CMK (cell line): ENCODE measurements around the gene TMEM132D.

ENCODE experiments used
- DNase-seq: peaks from one replicate; pipeline ENCODE4 v3.0.0-alpha.2; 2010; ENCODE audit warnings: low read depth

The TMEM132D gene

GRCh38 chr12:129184127-129184928 is 719.5 kb downstream of the TMEM132D start:
- DNase-seq, result no peak

GRCh38 chr12:129179941-129180553 is 723.8 kb downstream of the TMEM132D start:
- DNase-seq, result no peak

DNA sequence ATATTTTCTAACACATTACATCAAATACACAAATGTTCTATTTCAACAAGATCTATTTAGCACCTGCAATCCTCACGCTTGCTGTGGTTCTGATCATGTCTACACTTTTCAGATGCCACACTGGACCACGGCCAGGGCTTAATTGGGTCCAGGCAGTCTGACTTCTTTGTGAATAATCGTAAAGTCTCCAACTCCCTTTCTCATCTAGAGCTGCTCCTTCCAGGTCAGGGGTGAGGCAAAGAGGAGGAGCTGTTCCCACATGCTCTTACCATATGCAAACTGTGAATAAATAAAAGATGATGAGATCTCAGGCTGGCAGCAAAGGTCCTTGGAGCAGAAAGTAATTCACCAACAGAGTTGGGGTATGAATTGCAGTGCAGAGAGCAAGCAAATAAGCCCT is 733.9 kb downstream of the TMEM132D start:
- DNase-seq, result no peak

GRCh38 chr12:129163861-129164260 is 740.0 kb downstream of the TMEM132D start:
- DNase-seq, result no peak

DNA sequence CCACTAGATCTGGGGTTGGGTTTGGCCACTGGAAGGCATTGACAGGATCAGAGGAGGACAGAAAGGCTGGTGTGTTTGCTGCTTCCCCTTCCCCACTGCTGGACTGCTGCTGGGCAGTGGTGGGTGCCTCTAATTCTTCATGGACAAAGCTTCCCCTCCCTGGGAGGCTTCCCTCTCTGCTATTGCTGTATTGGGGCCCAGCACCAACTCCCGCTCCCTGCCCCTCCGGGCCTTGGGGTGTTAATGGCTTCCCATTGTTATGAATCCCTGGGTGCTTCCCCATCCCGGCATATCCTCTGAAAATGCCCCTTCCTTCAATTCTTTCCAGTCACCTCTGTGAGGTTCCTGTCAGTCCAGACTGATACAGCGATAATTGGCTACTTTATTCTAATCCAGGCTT is 740.4 kb downstream of the TMEM132D start:
- no peak for DNase-seq

- no peak for DNase-seq
Measured at GRCh38 chr12:129162805-129163204, 741.0 kb downstream of the TMEM132D start.

- DNase-seq, result no peak
Measured at GRCh38 chr12:129161511-129161910, 742.3 kb downstream of the TMEM132D start.

GRCh38 chr12:129160282-129160681 is 743.5 kb downstream of the TMEM132D start:
- no peak for DNase-seq

DNA sequence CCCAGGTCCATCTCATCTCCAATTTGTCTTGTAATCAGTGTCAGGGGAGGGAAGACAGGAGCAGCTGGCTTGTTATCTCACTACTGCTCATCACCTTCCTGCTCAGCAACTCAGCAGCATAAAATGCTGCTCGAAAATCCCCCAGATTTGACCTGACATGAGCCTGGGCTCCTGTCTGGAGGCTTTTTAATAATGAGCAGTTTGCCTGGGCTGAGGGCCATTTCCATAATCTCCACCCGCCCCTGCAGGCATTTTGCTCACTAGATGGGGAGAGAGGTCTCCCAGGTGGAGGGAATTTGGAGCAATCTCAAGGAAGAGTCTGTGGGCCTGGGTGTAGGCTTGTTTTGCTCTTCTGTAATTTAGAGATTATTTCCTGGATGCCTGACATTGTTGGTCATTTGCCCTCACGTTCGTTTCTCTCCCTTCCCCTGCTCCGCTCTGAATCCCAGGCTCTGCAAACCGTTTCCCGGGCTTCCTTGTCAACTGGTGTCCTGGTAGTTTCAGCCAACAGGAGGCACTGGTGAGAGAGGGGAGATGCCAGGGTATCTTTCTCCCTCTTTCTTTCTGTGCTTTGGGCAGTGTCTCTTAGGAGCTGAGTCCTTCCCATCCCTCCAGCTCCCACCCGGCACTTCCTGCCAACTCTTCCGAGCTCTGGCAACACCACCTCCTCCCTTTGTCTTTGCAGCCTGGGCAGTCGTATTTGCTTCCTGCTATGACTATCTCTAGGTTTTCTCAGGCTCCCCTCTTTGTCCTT is 751.3 kb downstream of the TMEM132D start:
- DNase-seq, result no peak

DNA sequence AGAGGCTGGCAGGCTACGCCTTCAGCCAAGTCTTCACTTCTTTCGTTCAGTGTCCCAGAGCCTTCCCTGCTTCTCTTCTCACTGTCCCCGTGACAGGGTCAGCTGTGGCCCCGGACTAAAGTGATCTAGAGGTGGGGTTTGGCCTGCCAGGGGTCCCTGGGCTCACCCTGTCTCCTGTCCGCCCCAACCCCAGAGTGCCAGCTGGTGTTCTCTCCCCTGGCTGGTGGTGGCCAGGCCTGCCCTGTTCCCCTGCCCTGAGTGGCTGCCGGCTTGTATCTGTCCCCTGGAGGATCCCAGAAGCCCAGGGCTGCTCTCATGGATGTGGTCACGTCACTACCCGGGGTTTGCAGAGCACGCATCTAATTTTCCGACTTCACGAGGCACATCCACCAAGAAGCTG is 753.1 kb downstream of the TMEM132D start:
- no peak for DNase-seq

GRCh38 chr12:129145381-129145780 is 758.4 kb downstream of the TMEM132D start:
- no peak for DNase-seq

GRCh38 chr12:129138776-129139175 is 765.0 kb downstream of the TMEM132D start:
- no peak for DNase-seq

- DNase-seq, result no peak
Measured at GRCh38 chr12:129136694-129137325, 767.0 kb downstream of the TMEM132D start.

DNA sequence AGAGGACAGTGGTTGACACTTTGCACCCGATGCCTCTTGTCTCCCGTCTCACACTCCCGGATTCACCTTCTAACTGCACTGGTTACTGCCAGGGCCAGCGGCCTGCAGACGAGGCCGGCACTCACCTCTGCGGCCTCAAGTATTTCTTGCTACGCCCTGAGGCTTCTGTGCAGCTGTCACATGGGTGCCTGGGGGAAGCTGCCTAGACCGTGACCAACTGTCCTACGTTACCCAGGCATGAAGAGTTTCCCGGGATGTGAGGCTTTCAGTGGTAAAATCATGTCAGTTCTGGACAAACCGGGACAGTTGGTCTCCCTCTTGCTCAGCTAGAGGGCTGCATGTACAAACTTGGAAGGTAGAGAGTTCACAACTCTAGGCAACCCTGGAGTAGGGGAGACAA is 776.1 kb downstream of the TMEM132D start:
- no peak for DNase-seq

GRCh38 chr12:129127211-129127610 is 776.6 kb downstream of the TMEM132D start:
- DNase-seq, result no peak

DNA sequence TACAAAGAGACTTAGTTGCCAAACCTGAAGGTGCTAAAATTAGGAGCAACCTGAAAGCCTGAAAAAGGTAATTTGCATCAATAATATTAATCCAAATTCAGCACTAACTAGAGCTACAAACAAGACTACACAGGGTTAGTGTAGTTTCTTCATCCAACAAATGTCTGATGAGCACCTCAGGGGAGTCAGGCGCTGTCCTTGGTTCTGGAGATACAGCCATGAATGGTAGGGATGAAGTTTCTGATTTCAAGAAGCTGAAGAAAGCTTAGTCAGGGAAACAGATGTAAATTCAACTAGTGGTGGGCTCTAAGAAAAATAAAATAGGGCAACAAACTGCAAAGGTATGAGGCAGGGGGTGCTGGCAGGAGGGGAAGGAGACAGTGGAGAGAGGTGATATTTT is 784.3 kb downstream of the TMEM132D start:
- no peak for DNase-seq

DNA sequence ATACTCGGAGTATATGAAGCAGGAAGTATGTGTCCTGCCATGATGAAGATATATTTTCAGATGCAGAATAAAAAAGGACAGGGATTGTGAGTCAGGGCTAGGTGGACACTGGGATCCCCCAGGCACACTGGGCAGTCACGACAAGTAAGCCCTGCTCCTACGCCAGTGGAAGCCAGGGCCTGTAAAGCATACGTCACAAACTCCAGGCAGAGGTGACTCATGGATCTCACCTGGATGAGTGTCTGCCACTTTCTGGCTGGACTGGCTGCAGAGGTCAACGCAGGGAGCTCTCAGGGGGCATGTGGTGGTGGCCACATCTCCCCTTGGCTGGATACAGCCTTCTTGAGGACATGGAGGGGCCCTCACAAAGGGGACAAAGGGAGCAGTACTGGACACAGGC is 788.3 kb downstream of the TMEM132D start:
- DNase-seq, result no peak

- no peak for DNase-seq
Measured at GRCh38 chr12:129110575-129110974, 793.2 kb downstream of the TMEM132D start.

- no peak for DNase-seq
Measured at GRCh38 chr12:129109174-129110001, 794.4 kb downstream of the TMEM132D start.

GRCh38 chr12:129106772-129107171 is 797.1 kb downstream of the TMEM132D start:
- DNase-seq, result no peak

GRCh38 chr12:129103231-129103630 is 800.6 kb downstream of the TMEM132D start:
- DNase-seq, result no peak

GRCh38 chr12:129102233-129102632 is 801.6 kb downstream of the TMEM132D start:
- DNase-seq, result no peak
